Heart right ventricle (tissue), 16 donors: ENCODE measurements around the gene RPRD1A. TPM values are rescaled to one million over a fixed set of nuclear protein-coding genes. Genes with fewer than 3 reads are reported as not detected.
"Not testable (repeated sequence)": the region's sequence is repeated elsewhere in the genome, so short reads cannot be mapped to it uniquely, and the experiment has no call there.

Source experiments
- ATAC-seq, 8 donors: fragments of 200-7000 bp; cut with Tn5 transposase; one replicate each; pipeline ENCODE4 v1.9.1; 2020; ENCODE audit warnings: mild to moderate bottlenecking in 8 of 8, moderate library complexity in 8 of 8, moderate number of reproducible peaks in 1 of 8
- DNase-seq, 2 donors: peaks; one replicate each; pipeline ENCODE4 v3.0.0-alpha.2; 2020
- H3K27ac ChIP-seq, 10 donors: fragments of 200-600 bp; sonication (generic) in 2 of 10; one replicate each; pipeline versions ENCODE4 v1.5.0 to v1.8.0; 2020 to 2022; ENCODE audit warnings: mild to moderate bottlenecking in 3 of 10
- H3K27me3 ChIP-seq, 7 donors: fragments of 200-600 bp; one replicate each; pipeline ENCODE4 v1.8.0; 2021 to 2022; ENCODE audit warnings: mild to moderate bottlenecking in 2 of 7
- H3K36me3 ChIP-seq, 9 donors: fragments of 200-600 bp; sonication (generic) in 1 of 9; one replicate each; pipeline versions ENCODE4 v1.5.0 to v1.8.0; 2020 to 2022; ENCODE audit warnings: mild to moderate bottlenecking in 2 of 9
- H3K4me1 ChIP-seq, 9 donors: fragments of 200-600 bp; sonication (generic) in 1 of 9; one replicate each; pipeline versions ENCODE4 v1.5.0 to v1.8.0; 2020 to 2022; ENCODE audit warnings: mild to moderate bottlenecking in 4 of 9
- H3K4me3 ChIP-seq, 10 donors: fragments of 200-600 bp; sonication (generic) in 2 of 10; one replicate each; pipeline versions ENCODE4 v1.5.0 to v1.8.0; 2020 to 2022; ENCODE audit warnings: mild to moderate bottlenecking in 7 of 10, moderate library complexity in 2 of 10
- H3K9me3 ChIP-seq, 11 donors: fragments of 200-600 bp in 10 of 11; sonication (generic) in 2 of 11; one replicate each; pipeline versions ENCODE4 v1.5.0 to v1.8.0; 2013 to 2022; ENCODE audit warnings: mild to moderate bottlenecking in 2 of 11, control low read depth in 1 of 11, moderate library complexity in 1 of 11
- WGBS, 2 donors: extraction: QIAGEN DNeasy Blood & Tissue Kit; methylation state at CpG; one replicate each; pipeline ENCODE4 v1.1.7; 2013; ENCODE audit warnings: inconsistent platforms in 1 of 2; 5-methylcytosine and 5-hydroxymethylcytosine counted together
- intact Hi-C, 10 donors: fragments of 100-400 bp; cut with DNase I; formaldehyde crosslinking; loops; one replicate each; pipeline versions ENCODE4 v1.11.1 to v1.14.2; 2022
- polyA plus RNA-seq, 2 donors: library from polyadenylated mRNA; stranded (reverse); fragments of 200-250 nt; gene quantifications; one replicate each; pipeline ENCODE4 v1.2.3, GENCODE V29; 2013
- total RNA-seq, 10 donors: library from RNA; stranded (reverse); fragmentation: NEBNext Ultra II Directional in 3 of 10; extraction: Animal tissue kit (Norgen Biotek cat#: 25700) in 3 of 10; gene quantifications; one replicate each; pipeline versions ENCODE4 v1.2.1 to v1.2.4, GENCODE V29; 2021 to 2023
- TF ChIP-seq, protein P1 (sequence below), 9 donors: fragments of 200-600 bp; sonication (generic) in 2 of 9; IDR thresholded peaks; one replicate each; pipeline versions ENCODE4 v1.5.0 to v1.8.0; 2021 to 2022; ENCODE audit warnings: antibody characterized with exemption in 9 of 9, mild to moderate bottlenecking in 5 of 9, moderate library complexity in 1 of 9
- donor health status: Arrhythmogenic right ventricular cardiomyopathy.
- donor health status: ischemic (EF 13 %, LVEDD 7.1; RV severe dilation, severe dysfunction).
- donor health status: healthy with polysubstance abuse.
- donor health status: DM: no; HTN: yes; CAD: no.
- donor health status: DM: no; HTN: no; CAD: no.
- donor health status: ischemic (EF 25% LVEDD 6.9; RV normal size, moderate dysfunction).
- donor health status: ischemic (EF 25% LVEDD 5.7; RV mildly dilated, moderate dysfunction).
- donor health status: healthy.
- donor health status: DM: yes; HTN: yes; CAD: no.
- donor health status: Ischemic cardiomyopathy.
- donor health status: ischemic (EF 35%, LVEDD 5.7; RV mildly dilated, moderate dysfunction).
- donor health status: nonischemic (EF 11% LVEDD 7.7; RV severe dilation, severe dysfunction).
- donor health status: DM: yes; HTN: yes; CAD: no.
- donor health status: PGD.
- donor health status: ischemic (EF 29% LVEDD 5.4; RV normal size, mild dysfunction).
- donor health status: nonischemic (EF 23%, LVEDD 6.1; RV moderate dilation, normal function).

Gene RPRD1A
- total and polyA plus RNA-seq, 12 donors = 21.4 to 51.3 (median 47.2) TPM

DNA sequence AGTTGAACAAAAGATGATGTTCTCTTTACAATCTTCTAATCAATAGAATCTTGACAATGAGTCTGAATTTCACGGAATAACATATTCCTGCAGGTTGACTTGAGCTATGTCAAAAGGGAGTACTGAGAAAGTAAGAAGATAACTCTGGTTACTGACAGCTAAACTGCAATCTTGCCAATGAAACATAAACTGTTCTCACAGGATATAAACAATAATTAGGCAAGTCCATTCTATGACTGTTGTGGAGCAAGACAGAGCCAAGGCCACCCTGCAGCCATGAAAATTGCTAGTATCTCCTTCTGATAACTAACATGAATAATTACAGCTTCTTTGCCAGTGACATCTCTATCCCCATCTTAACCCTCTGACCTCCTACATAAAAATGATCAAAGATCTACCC, 6.3 kb upstream of the RPRD1A start:
- Histone ChIP-seq H3K27ac (no peak overlapping the region), H3K4me1 (no peaks in the 10 kb centered on the region), H3K4me3 (no peak overlapping the region), H3K27me3 (peaks cover 0 to 20% (median 10%) of the 10 kb centered on the region in 7 donors), H3K36me3 (no peaks in the 10 kb centered on the region), H3K9me3 (no peaks in the 10 kb centered on the region)
- ATAC-seq (no peak), DNase-seq (no peak)
- intact Hi-C loops = no loop called here
- WGBS, 2 donors = 87 to 88% methylated on average over 1 of the region's 1 CpG
- TF ChIP-seq, protein P1, sequence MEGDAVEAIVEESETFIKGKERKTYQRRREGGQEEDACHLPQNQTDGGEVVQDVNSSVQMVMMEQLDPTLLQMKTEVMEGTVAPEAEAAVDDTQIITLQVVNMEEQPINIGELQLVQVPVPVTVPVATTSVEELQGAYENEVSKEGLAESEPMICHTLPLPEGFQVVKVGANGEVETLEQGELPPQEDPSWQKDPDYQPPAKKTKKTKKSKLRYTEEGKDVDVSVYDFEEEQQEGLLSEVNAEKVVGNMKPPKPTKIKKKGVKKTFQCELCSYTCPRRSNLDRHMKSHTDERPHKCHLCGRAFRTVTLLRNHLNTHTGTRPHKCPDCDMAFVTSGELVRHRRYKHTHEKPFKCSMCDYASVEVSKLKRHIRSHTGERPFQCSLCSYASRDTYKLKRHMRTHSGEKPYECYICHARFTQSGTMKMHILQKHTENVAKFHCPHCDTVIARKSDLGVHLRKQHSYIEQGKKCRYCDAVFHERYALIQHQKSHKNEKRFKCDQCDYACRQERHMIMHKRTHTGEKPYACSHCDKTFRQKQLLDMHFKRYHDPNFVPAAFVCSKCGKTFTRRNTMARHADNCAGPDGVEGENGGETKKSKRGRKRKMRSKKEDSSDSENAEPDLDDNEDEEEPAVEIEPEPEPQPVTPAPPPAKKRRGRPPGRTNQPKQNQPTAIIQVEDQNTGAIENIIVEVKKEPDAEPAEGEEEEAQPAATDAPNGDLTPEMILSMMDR (IDR thresholded peaks at IDR 0.05) = no peak

DNA sequence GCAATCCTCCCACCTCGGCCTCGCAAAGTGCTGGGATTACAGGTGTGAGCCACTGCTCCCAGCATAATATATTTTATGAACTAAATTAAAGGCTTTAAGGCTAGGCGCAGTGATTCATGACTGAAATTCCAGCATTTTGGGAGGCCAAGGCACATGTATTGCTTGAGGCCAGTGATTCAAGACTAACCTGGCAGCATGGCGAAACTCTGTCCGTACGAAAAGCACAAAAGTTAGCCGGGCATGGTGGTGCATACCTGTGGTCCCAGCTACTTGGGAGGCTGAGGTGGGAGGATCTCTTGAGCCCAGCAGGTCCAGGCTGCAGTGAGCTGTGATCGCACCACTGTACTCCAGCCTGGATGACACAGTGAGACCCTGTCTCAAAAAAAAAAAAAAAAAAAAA, 5.0 kb upstream of the RPRD1A start:
- ATAC-seq, H3K9me3 ChIP-seq, H3K4me3 ChIP-seq, H3K36me3 ChIP-seq, intact Hi-C loops, H3K4me1 ChIP-seq, H3K27ac ChIP-seq, DNase-seq: not testable (repeated sequence)
- peaks cover 0 to 20% (median 10%) of the 10 kb centered on the region in 7 donors for H3K27me3 ChIP-seq
- 95 to 97% methylated on average over 8 of the region's 8 CpGs for WGBS, 2 donors

DNA sequence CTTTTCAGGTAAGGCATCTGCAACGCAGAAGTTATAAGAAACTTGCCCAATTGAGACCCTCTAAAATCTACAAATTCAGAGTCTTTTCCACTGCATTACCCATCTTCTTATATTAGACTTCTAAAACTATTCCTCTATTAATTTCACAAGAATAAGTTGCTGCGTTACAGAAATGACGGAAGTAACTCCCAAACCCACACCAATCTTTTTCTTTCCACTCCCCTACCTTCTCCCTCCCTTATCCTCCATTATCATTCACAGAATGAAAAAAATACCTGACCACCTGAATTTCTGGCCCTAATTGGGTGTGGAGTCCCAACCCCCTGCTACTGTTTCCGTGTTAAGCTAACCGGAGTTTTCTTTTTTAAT, 689 bp downstream of the RPRD1A start:
- peaks cover 0 to 32% (median 16%) of the 10 kb centered on the region in 9 donors for H3K4me1 ChIP-seq
- no peaks in the 10 kb centered on the region for H3K9me3 ChIP-seq
- TF ChIP-seq, protein P1 (IDR thresholded peaks at IDR 0.05) = no peak
- intact Hi-C loops = loop anchor here in 6 of 10 donors (2.0 to 10.0 kb wide), 5 partner anchors 34 to 94 kb away; partner anchors contain the start of genes ELP2 (in 4 of the 6), SLC39A6 (in 4 of the 6) and RMP24 (in 2 of the 6)
- DNase-seq (no peak), ATAC-seq (no peak)
- WGBS, 2 donors = 0 to 1% methylated on average over 5 of the region's 5 CpGs
- H3K36me3 ChIP-seq = no peaks in the 10 kb centered on the region
- H3K27me3 ChIP-seq = peaks cover 0 to 7% (median 0%) of the 10 kb centered on the region in 7 donors
- peak overlapping the region in 9 of 10 donors; percentile 85 to 94 (median 90) for H3K27ac ChIP-seq
- peak overlapping the region; percentile 80 to 98 (median 87) for H3K4me3 ChIP-seq

GRCh38 chr18:36066001-36066400, 1.4 kb downstream of the RPRD1A start:
- WGBS, 2 donors = 38 to 42% methylated on average over 5 of the region's 5 CpGs
- Histone ChIP-seq H3K36me3 (no peaks in the 10 kb centered on the region), H3K9me3 (no peaks in the 10 kb centered on the region), H3K4me1 (peaks cover 0 to 32% (median 16%) of the 10 kb centered on the region in 9 donors), H3K27ac (peak overlapping the region in 1 of 10 donors; percentile 90), H3K4me3 (peak overlapping the region in 8 of 10 donors; percentile 80 to 98 (median 86)), H3K27me3 (peaks cover 0 to 6% (median 0%) of the 10 kb centered on the region in 7 donors)
- no peak for ATAC-seq
- TF ChIP-seq, protein P1 (IDR thresholded peaks at IDR 0.05) = no peak
- DNase-seq = no peak
- intact Hi-C loops = loop anchor here in 6 of 10 donors (2.0 to 10.0 kb wide), 5 partner anchors 34 to 93 kb away; partner anchors contain the start of genes ELP2 (in 4 of the 6), SLC39A6 (in 4 of the 6) and RMP24 (in 2 of the 6)

DNA sequence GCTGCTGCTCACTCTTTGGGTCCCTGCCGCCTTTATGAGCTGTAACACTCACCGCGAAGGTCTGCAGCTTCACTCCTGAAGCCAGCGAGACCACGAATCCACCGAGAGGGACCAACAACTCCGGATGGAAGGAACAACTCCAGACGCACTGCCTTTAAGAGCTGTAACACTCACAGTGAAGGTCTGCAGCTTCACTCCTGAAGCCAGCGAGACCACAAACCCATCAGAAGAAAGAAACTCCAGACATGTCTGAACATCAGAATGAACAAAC, 2.6 kb downstream of the RPRD1A start:
- not testable (repeated sequence) for ATAC-seq

More for the DNA sequence above, 2.6 kb downstream of the RPRD1A start:
- intact Hi-C loops = loop anchor here in 5 of 10 donors (5.0 to 10.0 kb wide), 3 partner anchors 32 to 90 kb away; partner anchors contain the start of genes ELP2 (in 3 of the 5), SLC39A6 (in 3 of the 5) and RMP24 (in 1 of the 5)
- H3K27ac ChIP-seq, H3K27me3 ChIP-seq, H3K4me3 ChIP-seq, H3K9me3 ChIP-seq, H3K36me3 ChIP-seq, DNase-seq: not testable (repeated sequence)
- WGBS, 2 donors = 96 to 97% methylated on average over 9 of the region's 9 CpGs
- H3K4me1 ChIP-seq = peaks cover 0 to 32% (median 16%) of the 10 kb centered on the region in 9 donors
